GM12892 (cell line): ENCODE results near the gene DNAJC3.

Experiments
- POLR2A ChIP-seq: IDR thresholded peaks from 2 replicates; pipeline ENCODE4 v1.6.1; 2011; ENCODE audit warnings: low read depth, low read length, control low read depth
- POLR2AphosphoS5 ChIP-seq: IDR thresholded peaks from 2 replicates; pipeline ENCODE4 v1.6.1; 2011; ENCODE audit warnings: low read depth, low read length, control low read depth
- TAF1 ChIP-seq: IDR thresholded peaks from 2 replicates; pipeline ENCODE4 v1.6.1; 2011; ENCODE audit warnings: low read depth, mild to moderate bottlenecking, control low read depth, low read length, borderline replicate concordance

GRCh38 chr13:95676762-95677563 is at the start of gene DNAJC3:
- TF ChIP-seq POLR2A (peak; percentile 98), TAF1 (peak; percentile 92), POLR2AphosphoS5 (peak; percentile 94)
